IPS-18c (cell line): ENCODE measurements around the gene AIG1.
"Not testable (repeated sequence)": the region's sequence is repeated elsewhere in the genome, so short reads cannot be mapped to it uniquely, and the experiment has no call there.

Source experiments
- H3K4me3 ChIP-seq: 2 replicates; pipeline ENCODE4 v1.7.0; 2013; ENCODE audit warnings: low read depth, mild to moderate bottlenecking, low read length, moderate library complexity; ENCODE audit not compliant: insufficient read depth
- H3K9me3 ChIP-seq: one replicate; pipeline ENCODE4 v1.6.1; 2013; ENCODE audit warnings: mild to moderate bottlenecking, low read length, moderate library complexity; ENCODE audit not compliant: control insufficient read depth, insufficient read depth

The AIG1 gene

GRCh38 chr6:143279385-143279784 is 218.7 kb downstream of the AIG1 start:
- H3K4me3 ChIP-seq, result no peak overlapping the region
- H3K9me3 ChIP-seq, result no peaks in the 10 kb centered on the region

GRCh38 chr6:143283887-143284645 is 223.4 kb downstream of the AIG1 start:
- Histone ChIP-seq H3K9me3 (no peaks in the 10 kb centered on the region), H3K4me3 (no peak overlapping the region)

- Histone ChIP-seq H3K4me3 (no peak overlapping the region), H3K9me3 (no peaks in the 10 kb centered on the region)
These were observed 225.6 kb downstream of the AIG1 start for GRCh38 chr6:143286251-143286795.

- H3K4me3 ChIP-seq, result no peak overlapping the region
- H3K9me3 ChIP-seq, result no peaks in the 10 kb centered on the region
These were observed 228.2 kb downstream of the AIG1 start for GRCh38 chr6:143288923-143289322.

- Histone ChIP-seq H3K9me3 (no peaks in the 10 kb centered on the region), H3K4me3 (no peak overlapping the region)
These were observed 229.5 kb downstream of the AIG1 start for GRCh38 chr6:143290206-143290605.

GRCh38 chr6:143293523-143293922 is 232.8 kb downstream of the AIG1 start:
- H3K4me3 ChIP-seq, result no peak overlapping the region
- no peaks in the 10 kb centered on the region for H3K9me3 ChIP-seq

GRCh38 chr6:143294265-143294860 is 233.7 kb downstream of the AIG1 start:
- H3K4me3 ChIP-seq, result no peak overlapping the region; the same call in 1 of the 2 replicates
- no peaks in the 10 kb centered on the region for H3K9me3 ChIP-seq

GRCh38 chr6:143295932-143296331 is 235.2 kb downstream of the AIG1 start:
- no peaks in the 10 kb centered on the region for H3K9me3 ChIP-seq
- H3K4me3 ChIP-seq, result no peak overlapping the region

- no peaks in the 10 kb centered on the region for H3K9me3 ChIP-seq
- no peak overlapping the region for H3K4me3 ChIP-seq
These were observed 237.4 kb downstream of the AIG1 start for GRCh38 chr6:143298071-143298470.

- Histone ChIP-seq H3K9me3 (no peaks in the 10 kb centered on the region), H3K4me3 (no peak overlapping the region)
These were observed 238.8 kb downstream of the AIG1 start for GRCh38 chr6:143299253-143300166.

- H3K4me3 ChIP-seq, result no peak overlapping the region
- H3K9me3 ChIP-seq, result no peaks in the 10 kb centered on the region
These were observed 240.5 kb downstream of the AIG1 start for GRCh38 chr6:143301188-143301587.

- H3K9me3 ChIP-seq, H3K4me3 ChIP-seq: not testable (repeated sequence)
These were observed 247.1 kb downstream of the AIG1 start for GRCh38 chr6:143307760-143308159.

GRCh38 chr6:143313163-143313562 is 252.5 kb downstream of the AIG1 start:
- H3K9me3 ChIP-seq, result no peaks in the 10 kb centered on the region
- no peak overlapping the region for H3K4me3 ChIP-seq

GRCh38 chr6:143321491-143322086 is 260.9 kb downstream of the AIG1 start:
- H3K9me3 ChIP-seq, result no peaks in the 10 kb centered on the region
- no peak overlapping the region for H3K4me3 ChIP-seq

GRCh38 chr6:143322386-143322785 is 261.7 kb downstream of the AIG1 start:
- Histone ChIP-seq H3K4me3 (no peak overlapping the region), H3K9me3 (no peaks in the 10 kb centered on the region)

GRCh38 chr6:143323729-143324470 is 263.2 kb downstream of the AIG1 start:
- no peaks in the 10 kb centered on the region for H3K9me3 ChIP-seq
- no peak overlapping the region for H3K4me3 ChIP-seq
